NCI-H2107 (cell line): ENCODE data around the gene DAAM1.

Experiments
- DNase-seq: peaks from one replicate; lab custom pipeline; 2025; lab: John Stamatoyannopoulos, UW

DAAM1 gene

DNA sequence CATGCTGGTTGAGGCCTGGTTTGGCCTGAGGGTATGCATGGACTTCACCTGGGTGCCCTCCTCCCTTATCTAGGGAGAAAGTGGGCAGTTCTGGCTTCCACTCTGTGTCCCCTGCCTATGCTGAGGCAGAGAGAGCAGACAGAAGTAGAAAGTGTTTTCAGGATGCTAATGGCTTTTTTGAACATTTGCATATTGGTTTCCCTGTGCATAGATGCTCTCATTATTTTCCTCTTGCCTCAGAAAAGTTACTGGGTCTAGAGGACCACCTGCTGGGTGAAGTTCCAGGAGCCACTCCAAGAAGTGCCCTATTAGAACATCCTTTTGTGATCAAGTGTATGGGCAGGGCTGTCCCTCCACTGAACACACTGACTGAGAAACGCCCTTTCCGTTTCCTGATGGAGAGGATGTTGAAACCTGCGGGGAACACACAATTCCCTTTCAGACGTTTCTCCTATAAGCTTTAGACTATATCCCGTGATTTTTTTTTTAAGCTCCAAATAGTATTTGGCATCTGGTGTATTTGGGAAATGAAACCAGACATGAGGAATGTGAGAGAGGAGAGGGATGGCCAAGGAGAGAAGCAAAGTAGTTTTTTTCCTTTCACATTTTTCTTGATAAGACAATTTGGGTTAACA, 66.6 kb downstream of the DAAM1 start:
- no peak for DNase-seq

DNA sequence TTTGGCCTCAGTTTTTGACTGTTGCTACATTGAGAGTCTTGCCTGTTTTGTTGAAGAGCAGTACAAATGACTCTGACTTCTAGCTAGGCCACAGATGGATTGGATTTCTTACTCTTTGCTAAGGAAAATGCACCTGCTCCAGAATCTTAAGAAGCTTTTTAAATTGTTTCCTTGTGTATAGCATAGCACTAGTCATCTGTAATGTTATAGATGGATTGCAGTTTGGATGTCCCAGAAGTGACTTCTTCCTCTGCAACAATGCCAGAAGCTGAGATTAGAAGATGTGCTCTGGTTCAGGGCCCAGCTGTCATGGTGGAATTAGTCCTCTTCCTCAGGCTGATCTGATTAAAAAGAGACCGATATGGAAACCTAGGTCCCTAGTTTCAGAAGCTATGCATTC, 67.9 kb downstream of the DAAM1 start:
- DNase-seq, result no peak

DNA sequence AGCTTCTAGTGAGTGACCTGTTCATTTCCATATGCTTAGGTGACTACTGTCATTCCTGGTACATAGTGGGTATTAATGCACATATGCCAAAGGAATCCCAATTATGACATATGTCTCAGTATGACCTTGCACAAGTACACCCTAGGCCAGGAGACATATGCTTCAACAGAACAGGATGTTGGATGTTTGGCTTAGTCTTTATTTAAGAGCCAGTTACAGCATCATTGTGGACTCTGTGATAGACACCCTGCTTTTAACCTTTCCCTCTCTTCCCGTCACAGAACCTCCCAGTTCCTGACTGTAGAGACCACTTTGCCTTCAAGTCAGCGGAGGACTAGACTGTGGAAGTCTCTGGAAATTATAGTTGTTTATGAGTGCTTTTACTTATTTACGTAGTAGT, 72.9 kb downstream of the DAAM1 start:
- DNase-seq, result no peak

DNA sequence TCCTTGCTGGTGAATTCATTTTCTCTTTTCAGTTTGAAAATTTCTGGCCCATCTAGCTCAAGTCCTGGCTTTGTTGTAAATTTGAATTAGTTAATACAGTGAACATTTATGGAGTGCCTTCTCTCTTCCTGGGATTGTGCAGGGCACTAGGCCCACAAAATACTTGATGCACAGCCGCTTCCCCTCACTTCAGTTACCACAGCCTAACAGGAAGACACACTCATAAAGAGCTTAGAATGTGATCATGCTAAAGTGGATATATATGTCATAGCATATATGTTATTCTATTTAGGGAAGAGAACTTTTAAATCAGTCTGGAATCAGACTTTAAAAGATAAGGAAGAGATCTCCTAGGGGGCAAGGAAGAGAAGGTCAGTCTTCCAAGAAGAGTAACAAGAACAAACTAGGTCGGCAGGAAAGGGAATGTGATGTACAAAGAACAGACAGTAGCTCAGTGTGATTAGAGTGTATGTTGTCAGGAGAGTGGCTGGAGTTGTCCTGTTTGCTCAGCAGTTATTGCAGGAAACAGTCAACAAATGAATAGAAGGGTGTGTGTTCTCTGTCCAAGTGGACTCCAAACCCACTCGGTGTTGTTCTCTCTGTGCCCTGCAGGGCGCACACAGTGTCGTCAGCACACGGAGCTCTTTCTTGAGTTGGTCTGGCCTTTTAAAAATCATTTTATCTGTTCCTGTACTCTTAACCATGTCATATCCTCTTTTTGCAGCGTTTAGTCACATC, 74.4 kb downstream of the DAAM1 start:
- no peak for DNase-seq

DNA sequence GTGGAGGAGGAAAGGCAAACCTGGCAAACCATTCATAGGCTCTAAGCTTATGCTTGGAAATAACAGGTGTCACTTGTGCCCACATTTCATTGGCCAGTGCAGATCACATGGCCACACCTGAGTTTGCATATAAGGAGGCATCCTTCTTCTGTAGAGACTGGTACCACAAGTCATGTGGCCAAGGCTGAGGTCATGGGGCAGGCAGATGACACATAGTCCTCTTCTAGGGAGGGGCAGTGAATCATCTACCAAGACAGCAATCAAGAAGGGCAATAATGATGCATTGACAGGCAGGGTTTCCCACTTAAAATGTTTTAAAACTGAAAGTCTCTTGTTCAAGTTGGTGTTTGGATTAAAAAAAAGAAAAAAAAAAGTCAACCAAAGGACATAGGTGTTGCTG, 77.3 kb downstream of the DAAM1 start:
- DNase-seq, result no peak

DNA sequence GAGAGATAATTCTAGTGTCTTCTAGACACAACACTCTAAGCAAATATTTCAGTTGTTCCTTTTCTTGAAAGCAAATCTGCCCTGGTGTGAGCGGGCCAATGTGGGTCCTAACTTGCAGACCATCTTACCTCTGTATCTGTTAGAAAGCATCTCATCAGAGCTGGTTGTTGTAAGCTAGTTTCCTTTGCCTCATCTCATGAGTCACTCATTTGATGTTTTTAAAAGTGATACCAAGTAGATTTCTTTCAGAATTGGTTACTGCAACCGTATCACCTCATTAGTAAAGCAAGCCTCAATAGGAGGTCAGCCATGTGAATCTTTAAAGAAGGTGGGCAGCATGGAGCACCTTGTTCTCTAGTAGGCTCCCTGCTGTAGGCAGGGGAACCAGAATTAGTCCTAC, 78.6 kb downstream of the DAAM1 start:
- DNase-seq, result no peak

DNA sequence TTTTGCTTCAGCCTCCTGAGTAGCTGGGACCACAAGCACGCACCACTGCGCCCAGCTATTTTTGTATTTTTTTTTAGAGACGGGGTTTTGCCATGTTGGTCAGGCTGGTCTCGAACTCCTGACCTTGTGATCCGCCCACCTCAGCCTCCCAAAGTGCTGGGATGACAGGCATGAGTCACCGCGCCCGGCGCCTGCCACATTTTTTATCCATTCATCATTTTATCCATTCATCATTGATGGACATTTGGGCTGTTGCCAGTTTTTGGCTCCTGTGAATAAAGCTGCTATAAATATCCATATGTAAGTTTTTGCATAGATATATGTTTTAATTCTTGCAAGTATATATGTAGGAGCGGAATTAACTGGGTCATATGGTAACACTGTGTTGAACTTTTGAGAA, 79.5 kb downstream of the DAAM1 start:
- no peak for DNase-seq

DNA sequence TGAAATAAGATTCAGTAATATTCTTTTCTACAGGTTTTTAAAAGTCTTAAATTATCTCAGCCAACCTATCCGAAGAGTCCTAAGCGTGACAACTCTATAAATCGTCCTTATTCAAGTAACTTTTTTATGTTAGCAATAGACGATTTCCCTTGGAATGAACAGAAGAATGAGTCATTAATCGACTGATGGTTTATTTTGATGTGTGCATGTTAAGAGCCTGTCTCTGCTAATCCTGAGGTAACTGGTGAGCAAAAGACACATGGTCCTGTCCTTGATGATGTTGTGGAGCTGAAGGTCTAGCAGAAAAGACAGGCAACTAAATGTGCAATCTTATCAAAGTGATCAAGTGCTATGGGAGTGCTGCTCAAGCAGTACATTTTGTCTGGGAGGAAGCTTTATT, 80.4 kb downstream of the DAAM1 start:
- DNase-seq, result no peak

DNA sequence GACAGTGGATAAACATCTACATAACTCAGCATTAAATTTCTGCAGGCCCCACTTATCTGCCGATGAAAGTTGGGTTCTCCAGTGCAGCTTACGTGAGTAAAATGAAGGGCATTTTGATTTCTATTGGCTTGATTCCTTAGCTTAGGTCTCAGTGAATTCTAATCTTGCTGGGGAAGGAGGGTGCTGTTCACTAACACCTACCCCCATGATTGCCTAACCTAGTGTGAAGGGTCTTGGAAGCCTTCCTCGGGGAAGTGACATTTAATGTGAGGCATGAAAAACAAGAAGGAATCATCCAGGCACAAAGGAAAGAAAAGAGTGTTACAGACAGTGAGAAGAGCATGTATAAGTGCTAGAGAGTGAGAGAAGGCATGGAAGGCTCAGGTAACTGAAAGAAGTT, 81.0 kb downstream of the DAAM1 start:
- no peak for DNase-seq

DNA sequence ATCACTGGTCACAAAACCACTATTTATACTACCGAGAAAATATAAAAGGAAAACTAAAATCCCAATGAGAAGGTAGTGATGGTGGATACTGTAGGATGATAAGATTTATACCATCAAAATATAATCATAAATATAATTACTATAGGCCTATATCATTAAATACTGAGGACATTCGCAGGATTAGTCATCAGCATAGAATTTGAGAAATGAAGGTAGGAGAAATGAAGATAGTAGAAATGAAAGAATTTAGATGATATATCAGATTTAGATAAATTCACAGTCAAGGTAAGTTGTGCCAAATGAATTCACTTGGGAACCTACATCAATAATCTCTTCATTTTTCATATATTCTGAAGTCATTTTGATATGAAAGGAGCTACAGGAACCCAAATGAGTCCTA, 82.8 kb downstream of the DAAM1 start:
- no peak for DNase-seq

DNA sequence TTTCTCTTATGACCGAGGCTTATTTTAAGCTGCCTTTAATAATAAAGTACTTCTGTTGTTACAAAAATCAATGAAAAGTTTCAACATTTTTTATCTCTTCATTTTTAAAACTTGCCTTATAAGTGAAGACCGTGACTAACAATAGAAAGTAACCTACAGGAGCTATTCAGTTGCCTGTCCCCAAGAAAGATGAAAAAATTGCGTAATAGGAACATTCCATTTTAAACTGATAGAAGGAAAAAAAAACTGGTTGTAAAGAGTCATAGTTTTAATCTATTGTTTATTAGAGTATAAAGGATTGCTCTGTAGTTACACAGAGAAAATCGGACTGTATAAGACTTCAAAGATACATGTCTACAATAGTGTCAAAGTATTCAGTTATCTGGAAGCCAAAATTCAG, 83.3 kb downstream of the DAAM1 start:
- DNase-seq, result no peak

DNA sequence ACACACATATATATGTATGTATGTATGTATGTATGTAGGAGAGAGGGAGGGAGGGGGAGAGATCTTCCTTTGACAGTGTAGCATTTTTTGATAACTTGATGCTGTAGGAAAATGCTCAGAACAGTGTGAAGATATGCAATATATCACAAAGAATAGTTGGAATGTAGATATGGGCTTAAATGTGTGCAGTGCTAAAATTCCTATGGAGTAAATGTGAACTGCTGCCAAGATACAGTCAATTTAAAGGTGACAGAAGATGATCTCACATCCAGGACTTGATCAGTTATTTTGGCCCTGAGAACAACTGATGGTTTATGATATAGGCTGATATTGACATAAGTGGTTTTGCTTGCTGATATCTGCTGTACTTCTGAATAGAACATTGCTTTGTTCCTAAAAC, 84.2 kb downstream of the DAAM1 start:
- DNase-seq, result no peak

DNA sequence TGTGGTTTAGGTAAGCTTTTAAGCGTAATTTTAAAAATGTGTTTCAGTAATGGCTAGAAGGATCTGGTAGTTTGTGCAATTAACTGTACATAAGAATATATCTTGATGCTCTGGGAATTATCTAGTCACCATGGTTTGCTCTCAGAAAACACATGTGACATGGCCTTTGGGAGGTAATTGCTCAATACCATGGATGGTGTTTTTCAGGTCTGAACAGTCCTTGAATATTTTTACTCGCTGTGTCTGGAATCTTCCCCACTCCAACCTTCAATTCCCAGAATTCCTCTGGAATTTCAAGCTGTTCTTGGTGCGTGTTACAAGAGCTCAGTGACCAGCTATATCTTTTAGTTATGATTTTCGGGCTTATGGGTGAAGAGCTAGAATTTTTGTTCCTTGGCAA, 85.3 kb downstream of the DAAM1 start:
- DNase-seq, result no peak

DNA sequence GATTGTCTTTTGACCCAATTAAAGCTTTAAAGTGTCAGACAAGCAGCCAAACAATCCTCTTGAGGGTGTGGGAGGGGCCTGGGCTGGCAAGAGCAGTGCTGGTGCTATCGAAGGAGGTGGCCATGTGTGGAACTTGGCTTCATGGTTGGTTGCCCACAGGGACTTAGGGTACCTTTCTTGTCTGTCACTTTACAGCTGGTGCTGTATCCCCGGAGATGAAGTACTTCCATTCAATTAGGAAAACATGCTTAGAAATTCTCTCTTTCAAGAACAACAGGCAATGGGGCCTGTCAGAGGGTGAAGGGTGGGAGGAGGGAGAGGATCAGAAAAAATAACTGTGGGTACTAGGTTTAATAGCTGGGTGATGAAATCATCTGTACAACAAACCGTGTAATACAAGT, 86.5 kb downstream of the DAAM1 start:
- DNase-seq, result peak; percentile 83

DNA sequence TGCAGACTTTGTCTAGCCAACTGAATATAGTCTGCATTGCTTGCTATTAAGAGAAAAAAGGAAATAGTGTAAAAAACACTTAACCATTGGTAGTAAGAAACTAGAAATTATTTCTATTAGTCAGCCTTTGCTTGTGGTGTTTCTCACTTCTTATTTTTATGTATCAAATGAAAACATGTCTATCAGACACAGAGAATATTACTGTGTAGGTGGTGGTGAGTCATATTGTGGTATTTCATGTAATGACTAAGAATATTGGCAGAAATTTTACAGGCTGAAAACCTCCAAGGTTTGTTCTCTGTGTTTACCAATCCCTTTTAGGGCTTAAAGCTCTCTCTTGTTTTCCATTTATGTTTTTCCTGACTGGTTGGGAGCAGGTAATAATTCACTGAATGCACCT, 87.2 kb downstream of the DAAM1 start:
- DNase-seq, result peak; percentile 22

DNA sequence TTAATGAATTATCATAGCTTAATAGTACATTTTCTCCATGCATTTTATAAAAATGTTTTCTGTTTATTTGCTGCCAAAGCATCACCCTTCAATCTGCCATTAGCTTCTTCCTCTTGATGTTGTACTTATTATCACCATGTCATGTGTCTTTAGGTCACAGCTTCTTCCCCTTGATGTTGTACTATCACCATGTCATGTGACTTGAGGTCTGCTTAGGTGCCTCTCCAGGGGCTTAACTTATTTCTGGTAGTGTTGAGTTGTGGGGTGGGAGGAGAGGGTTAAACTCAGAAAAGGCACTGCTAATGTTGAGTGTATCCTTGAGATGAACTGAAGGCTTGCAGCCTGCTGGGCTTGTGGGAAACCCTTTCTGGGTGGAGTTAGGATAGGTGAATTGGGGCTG, 87.8 kb downstream of the DAAM1 start:
- no peak for DNase-seq

DNA sequence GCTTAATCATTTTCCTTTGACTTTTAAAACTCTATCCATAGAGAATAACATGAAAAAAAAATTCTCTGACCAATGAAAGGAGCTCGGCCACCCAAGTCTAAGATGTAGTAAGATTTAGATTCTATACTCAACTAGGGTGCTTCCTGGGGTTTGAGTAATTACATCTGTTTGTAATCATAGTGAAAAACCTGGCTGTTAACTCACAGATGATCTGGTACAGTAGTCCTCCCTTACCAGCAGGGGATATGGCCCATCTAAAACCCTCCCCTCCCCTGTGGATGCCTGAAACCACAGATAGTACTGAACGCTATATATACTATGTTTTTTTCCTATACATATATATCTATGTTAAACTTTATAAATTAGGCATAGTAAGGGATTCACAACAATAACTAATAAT, 89.2 kb downstream of the DAAM1 start:
- DNase-seq, result no peak

DNA sequence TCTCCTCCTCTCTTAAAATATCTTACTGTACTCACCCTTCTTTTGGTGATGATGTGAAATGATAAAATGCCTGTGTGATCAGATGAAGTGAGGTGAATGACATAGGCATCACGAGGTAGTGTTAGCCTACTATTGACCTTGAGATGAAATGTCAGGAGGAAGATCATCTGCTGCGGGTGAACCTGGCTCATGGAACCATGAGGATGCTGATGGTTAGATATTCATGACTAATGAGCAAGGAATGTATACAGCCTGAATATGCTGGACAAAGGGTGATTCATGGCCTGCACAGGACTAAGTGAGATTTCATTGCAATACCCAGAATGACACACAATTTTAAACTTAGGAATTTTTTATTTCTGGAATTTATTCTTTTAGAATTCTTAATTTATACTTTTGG, 89.6 kb downstream of the DAAM1 start:
- DNase-seq, result no peak

DNA sequence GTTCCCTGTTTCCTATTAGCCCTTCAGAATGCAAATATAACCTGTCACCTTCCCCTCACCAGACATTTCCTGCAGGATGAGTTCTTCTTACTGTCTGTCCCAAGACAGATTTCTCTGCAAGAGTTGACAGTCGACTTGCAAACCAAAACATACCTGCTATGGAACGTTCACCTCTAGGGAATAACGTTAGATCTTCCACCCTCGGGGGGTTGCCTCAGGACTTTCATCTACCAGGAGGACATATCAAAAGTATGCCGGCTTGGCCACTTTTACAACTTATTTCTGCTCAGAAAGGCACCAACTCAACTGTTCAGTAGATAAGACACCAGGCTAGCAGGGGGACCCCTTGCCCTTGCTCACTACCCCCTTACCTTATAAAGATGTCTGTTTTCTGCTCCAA, 92.5 kb downstream of the DAAM1 start:
- DNase-seq, result no peak

DNA sequence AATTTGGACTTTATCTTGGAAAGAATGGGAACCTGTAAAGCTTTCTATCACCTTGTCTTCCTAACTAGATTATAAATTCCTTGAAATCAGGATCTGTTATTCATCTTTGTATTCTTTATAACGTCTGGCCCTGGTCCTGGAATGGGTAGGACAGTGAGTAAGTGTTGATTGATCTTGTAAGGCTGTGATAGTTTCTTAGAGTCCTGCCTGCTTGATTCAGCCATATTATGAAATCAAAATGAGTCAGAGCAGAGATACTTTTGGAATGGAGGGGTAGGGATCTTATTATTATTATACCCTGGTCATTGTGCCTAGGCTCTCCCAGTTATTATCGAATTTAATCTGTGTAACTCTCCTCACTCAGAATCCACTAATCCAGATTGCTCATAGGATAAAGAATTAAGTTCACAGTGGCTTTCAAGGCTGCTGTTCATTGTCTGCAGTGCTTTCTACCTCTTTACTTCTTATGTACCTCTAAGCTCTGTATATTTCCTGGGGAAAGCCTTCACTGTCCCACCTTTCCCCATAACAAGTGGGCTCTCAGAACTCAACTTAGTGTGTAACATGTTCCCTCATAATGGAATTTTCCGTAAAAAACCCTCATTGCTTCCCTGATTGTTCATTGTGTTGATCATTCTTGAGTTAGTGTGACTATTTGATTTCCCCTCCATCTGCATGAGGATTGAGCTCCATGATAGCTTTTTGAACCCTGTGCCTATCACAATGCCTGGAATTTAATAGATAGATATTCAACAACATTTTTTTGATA, 93.3 kb downstream of the DAAM1 start:
- DNase-seq, result no peak

DNA sequence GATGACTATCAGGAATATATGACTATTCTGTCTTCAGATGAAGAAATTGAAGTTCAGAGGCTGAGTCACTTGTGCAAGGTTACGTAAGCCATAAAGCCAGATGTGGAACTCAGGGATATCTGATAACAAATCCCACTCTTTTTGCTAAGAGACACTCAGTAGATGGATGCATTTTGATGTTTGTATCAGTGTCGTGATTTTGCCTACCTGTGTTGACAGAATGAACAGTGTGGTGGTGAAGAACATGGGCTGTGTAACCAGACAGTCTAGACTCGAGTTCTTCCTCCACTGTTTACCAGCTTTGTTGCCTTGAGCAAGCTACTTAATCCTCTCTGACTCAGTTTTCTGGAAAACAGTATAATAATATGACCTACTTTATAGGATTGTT, 93.9 kb downstream of the DAAM1 start:
- DNase-seq, result no peak

DNA sequence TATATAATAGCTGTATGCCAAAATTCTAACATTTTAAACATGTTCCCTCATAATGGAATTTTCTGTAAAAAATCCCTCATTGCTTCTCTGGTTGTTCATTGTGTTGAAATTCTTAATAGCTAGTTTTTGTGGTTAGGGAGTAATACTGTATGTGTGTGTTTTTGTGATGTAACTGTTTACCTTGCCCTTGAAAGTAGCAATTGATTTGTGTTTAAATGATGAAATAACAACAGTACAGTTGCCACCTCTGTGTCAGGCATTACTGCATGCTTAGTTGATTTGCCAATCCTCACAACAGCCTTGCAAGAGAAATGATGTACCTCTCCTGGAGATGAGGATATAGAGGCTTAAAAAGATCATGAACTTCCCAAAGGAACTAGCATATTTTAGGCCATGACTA, 94.9 kb downstream of the DAAM1 start:
- DNase-seq, result peak; percentile 27

DNA sequence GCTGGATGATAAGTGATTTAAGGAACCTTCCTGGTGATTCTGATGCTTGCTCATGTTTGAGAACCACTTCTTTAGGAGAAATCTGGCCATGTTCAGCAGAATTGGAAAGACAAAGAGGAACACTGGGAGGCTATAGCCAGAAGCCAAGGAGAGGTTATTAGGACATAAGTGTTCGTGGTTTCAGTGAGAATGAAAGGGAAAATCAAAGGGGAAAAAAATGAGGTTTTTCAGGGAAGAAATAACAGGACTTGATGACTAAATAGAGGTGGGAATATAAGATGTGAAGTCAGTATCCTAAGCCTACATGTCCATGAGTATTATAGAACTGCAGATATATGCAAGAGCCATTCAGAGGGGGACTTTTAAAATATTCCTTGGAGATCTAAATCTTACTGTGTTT, 95.6 kb downstream of the DAAM1 start:
- DNase-seq, result no peak
